AG04450 (cell line): ENCODE results near the gene ENTPD1. TPM values are rescaled to one million over a fixed set of nuclear protein-coding genes. Genes with fewer than 3 reads are reported as not detected.

Source experiments
- CTCF ChIA-PET: fragments of 300-600, 350-600 bp; formaldehyde crosslinking; extraction: SDS; loops from one replicate; lab custom pipeline; 2022; ENCODE audit warnings: antibody characterized with exemption, inconsistent platforms; lab: Charles Lee
- POLR2A ChIA-PET: fragments of 350-600 bp; formaldehyde crosslinking; extraction: SDS; loops from one replicate; lab custom pipeline; 2021; ENCODE audit warnings: antibody characterized with exemption, inconsistent platforms; lab: Yijun Ruan, JAX
- DNase-seq: peaks from one replicate; pipeline ENCODE4 v3.0.0-alpha.2; 2011; ENCODE audit warnings: low read depth, low spot score
- H3K27ac ChIP-seq: one replicate; pipeline ENCODE4 v1.5.1; 2012; ENCODE audit warnings: low read depth, low read length, control low read depth
- H3K27me3 ChIP-seq: one replicate; pipeline ENCODE4 v1.6.0; 2012; ENCODE audit warnings: low read length; ENCODE audit not compliant: control insufficient read depth, insufficient read depth
- H3K4me3 ChIP-seq: 2 replicates; pipeline ENCODE4 v1.5.1; 2011; ENCODE audit warnings: mild to moderate bottlenecking, low read depth, low read length, control low read depth
- H3K9me3 ChIP-seq: 2 replicates; pipeline ENCODE4 v1.5.1; 2012; ENCODE audit warnings: low read length; ENCODE audit not compliant: control insufficient read depth, insufficient read depth
- polyA plus RNA-seq: library from polyadenylated mRNA; depleted of rRNA; stranded (reverse); fragments of >200 nt; gene quantifications from 2 replicates; pipeline ENCODE4 v1.2.3, GENCODE V29; 2011
- TF ChIP-seq, protein P1 (sequence below): IDR thresholded peaks from 2 replicates; pipeline ENCODE4 v1.5.1; 2011; ENCODE audit warnings: low read depth, low read length, control low read depth, inconsistent platforms

ENTPD1 gene
- polyA plus RNA-seq, 1 experiment, result 0.07 TPM

DNA sequence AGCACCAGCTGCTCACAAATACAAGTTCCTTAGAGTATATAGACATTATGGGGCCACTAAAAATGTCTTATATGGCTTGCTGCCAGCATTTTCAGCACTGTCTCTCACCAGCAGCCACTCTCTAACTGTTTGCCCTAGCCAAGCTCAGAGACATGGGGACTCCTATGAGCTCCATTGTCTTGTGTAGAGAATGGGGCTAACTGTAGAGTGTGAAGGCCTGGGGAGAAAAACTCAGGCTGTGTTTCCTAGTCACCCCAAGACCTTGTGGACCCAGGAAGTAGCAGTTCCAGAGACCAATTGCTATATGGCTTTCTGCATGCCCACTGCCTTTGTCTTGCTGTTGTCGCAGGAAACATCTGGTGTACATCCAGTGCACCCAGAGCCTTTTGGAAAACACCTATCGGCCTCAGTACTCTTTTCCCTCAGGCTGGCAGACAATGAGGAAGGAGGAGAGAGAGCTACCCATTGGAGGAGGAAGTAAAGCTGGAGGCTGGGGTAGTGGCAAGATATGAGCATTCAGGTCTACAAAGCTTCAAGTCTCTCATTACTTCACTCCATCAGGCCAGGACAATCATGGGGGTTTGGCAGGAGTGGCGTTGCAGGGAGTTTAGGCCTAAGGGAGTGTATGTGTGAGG is 28.4 kb downstream of the ENTPD1 start:
- Histone ChIP-seq H3K4me3 (no peak overlapping the region), H3K27me3 (no peaks in the 10 kb centered on the region), H3K27ac (no peak overlapping the region), H3K9me3 (no peaks in the 10 kb centered on the region)
- TF ChIP-seq, protein P1, sequence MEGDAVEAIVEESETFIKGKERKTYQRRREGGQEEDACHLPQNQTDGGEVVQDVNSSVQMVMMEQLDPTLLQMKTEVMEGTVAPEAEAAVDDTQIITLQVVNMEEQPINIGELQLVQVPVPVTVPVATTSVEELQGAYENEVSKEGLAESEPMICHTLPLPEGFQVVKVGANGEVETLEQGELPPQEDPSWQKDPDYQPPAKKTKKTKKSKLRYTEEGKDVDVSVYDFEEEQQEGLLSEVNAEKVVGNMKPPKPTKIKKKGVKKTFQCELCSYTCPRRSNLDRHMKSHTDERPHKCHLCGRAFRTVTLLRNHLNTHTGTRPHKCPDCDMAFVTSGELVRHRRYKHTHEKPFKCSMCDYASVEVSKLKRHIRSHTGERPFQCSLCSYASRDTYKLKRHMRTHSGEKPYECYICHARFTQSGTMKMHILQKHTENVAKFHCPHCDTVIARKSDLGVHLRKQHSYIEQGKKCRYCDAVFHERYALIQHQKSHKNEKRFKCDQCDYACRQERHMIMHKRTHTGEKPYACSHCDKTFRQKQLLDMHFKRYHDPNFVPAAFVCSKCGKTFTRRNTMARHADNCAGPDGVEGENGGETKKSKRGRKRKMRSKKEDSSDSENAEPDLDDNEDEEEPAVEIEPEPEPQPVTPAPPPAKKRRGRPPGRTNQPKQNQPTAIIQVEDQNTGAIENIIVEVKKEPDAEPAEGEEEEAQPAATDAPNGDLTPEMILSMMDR, result no peak
- no peak for DNase-seq
- CTCF ChIA-PET, result interaction anchor here (1.1 to 3.6 kb wide), 3 partner anchors 57 to 445 kb away, joined by 3 to 11 read pairs (median 9); partner anchors contain the start of gene TCTN3
- POLR2A ChIA-PET, result no interaction called here

DNA sequence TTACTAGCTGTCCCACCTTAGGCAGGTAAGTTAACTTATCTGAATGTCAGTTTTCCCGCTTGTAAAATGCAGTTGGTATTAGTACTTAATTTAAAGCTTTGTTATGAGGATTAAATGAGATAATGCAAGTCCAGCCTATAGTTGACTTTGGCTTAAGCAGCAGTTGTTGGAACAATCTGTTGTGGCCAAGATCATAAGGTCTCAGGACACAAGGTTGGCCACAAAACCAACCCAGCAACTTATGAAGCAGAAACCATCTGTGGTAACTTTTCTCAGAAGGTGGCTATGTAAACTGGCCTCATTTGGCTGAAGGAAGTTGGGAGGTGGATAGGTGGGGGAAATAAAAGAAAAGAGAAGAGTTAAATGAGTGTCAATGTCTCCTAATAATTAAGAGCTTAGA is 29.4 kb downstream of the ENTPD1 start:
- CTCF ChIA-PET, result interaction anchor here (1.1 to 1.6 kb wide), 2 partner anchors 91 to 444 kb away, joined by 3 to 9 read pairs; partner anchors contain the start of gene TCTN3
- no peak overlapping the region for H3K27ac ChIP-seq
- no peak for DNase-seq
- no peaks in the 10 kb centered on the region for H3K27me3 ChIP-seq
- TF ChIP-seq, protein P1, result no peak
- H3K9me3 ChIP-seq, result no peaks in the 10 kb centered on the region
- POLR2A ChIA-PET, result no interaction called here
- H3K4me3 ChIP-seq, result no peak overlapping the region

DNA sequence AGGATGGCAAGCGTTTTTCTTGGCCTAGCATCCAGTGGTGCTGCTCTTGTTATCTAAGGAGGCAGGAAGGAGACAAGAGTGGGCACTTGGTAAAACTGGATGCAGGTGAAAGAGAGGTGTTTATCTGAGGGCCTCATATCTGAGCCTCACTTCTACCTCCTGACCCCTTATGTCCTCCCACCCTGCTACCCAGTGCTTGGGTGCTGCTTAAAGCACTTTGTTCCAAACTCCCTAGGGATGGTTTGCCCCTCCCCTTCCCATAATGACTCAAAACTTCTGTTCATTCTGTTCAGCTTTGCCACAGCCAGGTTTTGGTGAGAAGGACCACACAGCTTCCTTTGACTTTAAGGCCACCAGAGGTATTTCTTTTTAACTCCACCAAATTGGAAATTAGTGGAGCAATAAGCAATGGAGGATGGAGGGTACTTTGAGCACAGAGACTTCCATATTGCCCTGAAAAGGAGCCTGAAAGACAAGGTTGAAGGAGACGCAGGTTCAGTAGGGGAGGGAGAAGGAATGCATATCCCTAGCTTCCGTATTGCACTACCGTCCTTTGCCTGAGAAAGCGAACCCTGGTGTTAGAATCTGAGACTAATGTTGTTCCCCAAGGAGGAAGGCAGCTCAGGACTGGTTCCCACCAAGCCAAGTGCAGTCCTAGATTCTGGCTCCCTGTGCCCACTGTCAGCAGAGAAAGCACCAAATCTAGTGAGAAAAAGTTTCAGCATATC is 30.1 kb downstream of the ENTPD1 start:
- DNase-seq, result no peak
- Histone ChIP-seq H3K9me3 (no peaks in the 10 kb centered on the region), H3K27ac (no peak overlapping the region), H3K27me3 (no peaks in the 10 kb centered on the region), H3K4me3 (no peak overlapping the region)
- ChIA-PET CTCF (interaction anchor here (1.5 to 1.6 kb wide), 2 partner anchors 92 kb away, joined by 9 to 10 read pairs; partner anchors contain the start of gene TCTN3), POLR2A (no interaction called here)
- TF ChIP-seq, protein P1, result no peak

DNA sequence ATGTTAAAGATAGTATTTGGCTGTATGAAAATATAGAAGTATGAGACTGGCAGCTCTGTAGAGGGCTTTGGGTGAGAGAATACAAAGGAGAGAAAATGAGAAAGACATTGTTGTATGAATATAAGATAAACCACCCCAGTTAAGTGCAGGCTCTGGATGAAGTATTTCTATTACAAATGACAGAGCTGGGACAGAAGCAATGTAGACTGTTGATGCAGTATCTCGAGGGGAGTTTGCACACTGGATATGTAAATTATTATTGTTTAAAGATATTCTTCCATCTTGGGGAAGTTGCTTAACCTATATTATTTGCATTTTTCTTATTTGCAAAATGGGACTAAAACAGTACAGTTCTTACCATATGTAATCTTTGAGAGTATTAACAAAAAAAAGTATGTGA is 31.5 kb downstream of the ENTPD1 start:
- TF ChIP-seq, protein P1, result no peak
- no peak overlapping the region for H3K4me3 ChIP-seq
- H3K27me3 ChIP-seq, result no peaks in the 10 kb centered on the region
- ChIA-PET POLR2A (no interaction called here), CTCF (interaction anchor here (1.5 kb wide), 1 partner anchor 94 kb away, joined by 10 read pairs; the partner anchor contains the start of gene TCTN3)
- no peak for DNase-seq
- no peaks in the 10 kb centered on the region for H3K9me3 ChIP-seq
- H3K27ac ChIP-seq, result no peak overlapping the region

DNA sequence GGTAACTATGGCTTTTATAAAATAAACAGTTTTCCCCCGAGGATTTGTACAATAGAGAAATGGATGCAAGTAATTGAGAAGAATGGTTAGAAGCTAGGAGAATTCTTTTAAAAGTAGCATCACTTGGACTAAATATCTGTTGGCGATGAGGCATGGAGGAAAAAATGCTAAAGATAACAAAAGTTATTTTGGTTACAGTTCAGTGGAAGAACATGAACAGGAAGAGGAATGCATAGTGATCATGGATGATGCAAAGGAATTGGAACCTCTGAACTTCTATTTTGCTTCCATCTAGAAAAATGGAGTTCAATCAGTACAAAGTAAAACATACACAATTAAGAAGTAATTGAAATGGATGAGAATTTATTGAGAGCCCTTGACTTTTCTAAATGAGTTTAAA is 32.9 kb downstream of the ENTPD1 start:
- Histone ChIP-seq H3K9me3 (no peaks in the 10 kb centered on the region), H3K4me3 (no peak overlapping the region), H3K27me3 (no peaks in the 10 kb centered on the region), H3K27ac (no peak overlapping the region)
- POLR2A ChIA-PET, result no interaction called here
- TF ChIP-seq, protein P1, result no peak
- DNase-seq, result peak; percentile 34
- CTCF ChIA-PET, result interaction anchor here (3.8 kb wide), 1 partner anchor 95 kb away, joined by 18 read pairs; the partner anchor contains the start of gene TCTN3
